HepG2 (cell line): Measurements from ENCODE around the gene IGFLR1. TPM values are rescaled to one million over a fixed set of nuclear protein-coding genes. Genes with fewer than 3 reads are reported as not detected.

Source experiments
- IRF9 ChIP-seq: sonication (generic); formaldehyde crosslinking; IDR thresholded peaks from 2 replicates; pipeline ENCODE4 v1.8.0; 2022; ENCODE audit warnings: missing genetic modification reagents, mild to moderate bottlenecking, borderline replicate concordance
- JDP2 ChIP-seq: sonication (generic); formaldehyde crosslinking; IDR thresholded peaks from 2 replicates; pipeline ENCODE4 v1.8.1; 2022; ENCODE audit warnings: missing genetic modification reagents, borderline replicate concordance
- MTA1 ChIP-seq: sonication (generic); formaldehyde crosslinking; IDR thresholded peaks from 2 replicates; pipeline ENCODE4 v1.4.0; 2020; ENCODE audit warnings: missing genetic modification reagents, mild to moderate bottlenecking, borderline replicate concordance
- MTF1 ChIP-seq: sonication (generic); formaldehyde crosslinking; IDR thresholded peaks from 2 replicates; pipeline ENCODE4 v1.5.0; 2020; ENCODE audit warnings: missing genetic modification reagents
- PHF5A ChIP-seq: IDR thresholded peaks from one replicate; pipeline ENCODE4 v1.6.1; 2018; ENCODE audit warnings: low read depth, missing genetic modification reagents; ENCODE audit not compliant: unreplicated experiment
- ZBED4 ChIP-seq: sonication (generic); formaldehyde crosslinking; IDR thresholded peaks from 2 replicates; pipeline ENCODE4 v1.4.0; 2020; ENCODE audit warnings: missing genetic modification reagents, borderline replicate concordance
- ZBTB7A ChIP-seq: sonication (generic); formaldehyde crosslinking; IDR thresholded peaks from 2 replicates; pipeline ENCODE4 v1.8.0; 2022; ENCODE audit warnings: mild to moderate bottlenecking, missing genetic modification reagents
- ZFP41 ChIP-seq: sonication (generic); formaldehyde crosslinking; IDR thresholded peaks from 2 replicates; pipeline ENCODE4 v1.4.0; 2020; ENCODE audit warnings: mild to moderate bottlenecking, missing genetic modification reagents, borderline replicate concordance
- ZNF18 ChIP-seq: sonication (generic); formaldehyde crosslinking; IDR thresholded peaks from 2 replicates; pipeline ENCODE4 v1.8.0; 2022; ENCODE audit warnings: mild to moderate bottlenecking, missing genetic modification reagents; ENCODE audit not compliant: insufficient replicate concordance
- ZSCAN12 ChIP-seq: sonication (generic); formaldehyde crosslinking; IDR thresholded peaks from 2 replicates; pipeline ENCODE4 v1.9.0; 2021; ENCODE audit warnings: mild to moderate bottlenecking, missing genetic modification reagents
- polyA plus RNA-seq, 8 experiments: library from polyadenylated mRNA; depleted of rRNA in 3 of 8; stranded (reverse) in 7 of 8; unstranded in 1 of 8; fragments of >200 nt; fragmentation: Illumina TruSeq in 4 of 8; extraction: Trizol in 4 of 8; gene quantifications; 2 replicates each; pipeline versions ENCODE4 v1.2.1 to v1.2.3, GENCODE V29; 2011 to 2016; ENCODE audit warnings: low read depth in 4 of 8, missing spikeins in 1 of 8, mixed read lengths in 1 of 8; ENCODE audit not compliant: insufficient read depth in 1 of 8
- total RNA-seq, 5 experiments: library from RNA; depleted of rRNA; stranded (reverse); fragments of >200 nt; fragmentation: Illumina TruSeq; extraction: Trizol; gene quantifications; 2 replicates each; pipeline ENCODE4 v1.2.3, GENCODE V29; 2016; ENCODE audit warnings: low read depth in 1 of 5
- TF ChIP-seq, protein P1 (sequence below): IDR thresholded peaks from 2 replicates; pipeline ENCODE4 v1.4.0; 2020; ENCODE audit warnings: mild to moderate bottlenecking, missing genetic modification reagents
- TF ChIP-seq, protein P2 (sequence below): sonication (generic); formaldehyde crosslinking; IDR thresholded peaks from 2 replicates; pipeline ENCODE4 v1.4.0; 2020; ENCODE audit warnings: missing genetic modification reagents
- TF ChIP-seq, protein P3 (sequence below): sonication (generic); formaldehyde crosslinking; IDR thresholded peaks from 2 replicates; pipeline ENCODE4 v1.9.0; 2022; ENCODE audit warnings: low read depth, missing genetic modification reagents

The IGFLR1 gene
- total and polyA plus RNA-seq, 2 of the 13 experiments (the other 11 are each of a cell fraction or from before 2014, with no cell fraction given): 5.4 to 8.9 TPM

DNA sequence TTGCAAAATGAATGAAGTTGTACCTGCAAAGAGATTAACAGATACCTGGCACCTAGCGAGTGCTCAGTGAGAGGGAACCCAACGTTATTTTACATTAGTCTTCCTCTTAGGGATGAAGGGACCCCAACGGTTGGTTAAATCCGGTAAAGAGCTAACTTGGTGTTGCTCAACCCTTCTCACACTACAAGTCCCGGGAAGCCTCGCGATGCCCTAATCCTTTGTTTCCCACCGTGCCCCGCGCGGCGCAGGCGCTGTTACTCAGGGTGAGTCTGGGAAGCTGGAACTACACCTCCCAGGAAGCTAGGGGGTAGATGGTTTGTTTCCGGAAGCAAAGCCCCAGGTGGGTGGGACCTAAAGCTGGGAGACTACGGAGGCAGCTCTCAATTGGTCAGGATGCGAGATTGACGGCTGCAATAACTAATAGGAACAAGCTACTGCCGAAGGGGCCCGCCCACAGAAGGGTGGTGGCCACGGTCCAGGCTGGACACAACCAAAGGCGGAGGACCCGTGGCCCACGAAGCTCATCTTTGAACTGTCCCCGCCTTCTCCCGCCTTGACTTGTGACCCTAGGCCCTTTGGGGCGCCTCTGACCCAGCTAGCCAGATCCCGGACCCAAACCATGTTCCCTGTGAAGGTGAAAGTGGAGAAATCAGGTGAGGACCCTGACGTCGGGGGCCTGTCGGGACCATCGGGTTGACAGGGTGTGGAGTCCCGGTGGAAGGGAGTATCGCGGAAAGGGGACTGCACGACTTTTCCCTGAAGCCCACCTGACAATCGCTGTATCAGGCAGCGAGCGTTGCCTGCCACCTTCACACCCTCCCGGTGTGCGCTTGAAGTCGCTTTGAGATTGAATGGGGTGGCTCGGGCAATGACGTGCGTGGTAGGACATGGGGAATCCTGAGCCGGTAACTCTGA lies 6.1 kb upstream of the IGFLR1 start, which contains the start of gene LIN37 (continued):
- TF ChIP-seq IRF9 (peak; percentile 32; the same call in 1 of the 2 replicates), ZNF18 (CRISPR knock-in tag) (no peak), MTF1 (no peak), ZSCAN12 (no peak), ZFP41 (no peak), ZBTB7A (peak; percentile 57; the same call in 1 of the 2 replicates), MTA1 (CRISPR knock-in tag) (peak; percentile 55; the same call in 1 of the 2 replicates), PHF5A (no peak), ZBED4 (CRISPR knock-in tag) (peak; percentile 75), JDP2 (CRISPR knock-in tag) (no peak)
- TF ChIP-seq, protein P1, sequence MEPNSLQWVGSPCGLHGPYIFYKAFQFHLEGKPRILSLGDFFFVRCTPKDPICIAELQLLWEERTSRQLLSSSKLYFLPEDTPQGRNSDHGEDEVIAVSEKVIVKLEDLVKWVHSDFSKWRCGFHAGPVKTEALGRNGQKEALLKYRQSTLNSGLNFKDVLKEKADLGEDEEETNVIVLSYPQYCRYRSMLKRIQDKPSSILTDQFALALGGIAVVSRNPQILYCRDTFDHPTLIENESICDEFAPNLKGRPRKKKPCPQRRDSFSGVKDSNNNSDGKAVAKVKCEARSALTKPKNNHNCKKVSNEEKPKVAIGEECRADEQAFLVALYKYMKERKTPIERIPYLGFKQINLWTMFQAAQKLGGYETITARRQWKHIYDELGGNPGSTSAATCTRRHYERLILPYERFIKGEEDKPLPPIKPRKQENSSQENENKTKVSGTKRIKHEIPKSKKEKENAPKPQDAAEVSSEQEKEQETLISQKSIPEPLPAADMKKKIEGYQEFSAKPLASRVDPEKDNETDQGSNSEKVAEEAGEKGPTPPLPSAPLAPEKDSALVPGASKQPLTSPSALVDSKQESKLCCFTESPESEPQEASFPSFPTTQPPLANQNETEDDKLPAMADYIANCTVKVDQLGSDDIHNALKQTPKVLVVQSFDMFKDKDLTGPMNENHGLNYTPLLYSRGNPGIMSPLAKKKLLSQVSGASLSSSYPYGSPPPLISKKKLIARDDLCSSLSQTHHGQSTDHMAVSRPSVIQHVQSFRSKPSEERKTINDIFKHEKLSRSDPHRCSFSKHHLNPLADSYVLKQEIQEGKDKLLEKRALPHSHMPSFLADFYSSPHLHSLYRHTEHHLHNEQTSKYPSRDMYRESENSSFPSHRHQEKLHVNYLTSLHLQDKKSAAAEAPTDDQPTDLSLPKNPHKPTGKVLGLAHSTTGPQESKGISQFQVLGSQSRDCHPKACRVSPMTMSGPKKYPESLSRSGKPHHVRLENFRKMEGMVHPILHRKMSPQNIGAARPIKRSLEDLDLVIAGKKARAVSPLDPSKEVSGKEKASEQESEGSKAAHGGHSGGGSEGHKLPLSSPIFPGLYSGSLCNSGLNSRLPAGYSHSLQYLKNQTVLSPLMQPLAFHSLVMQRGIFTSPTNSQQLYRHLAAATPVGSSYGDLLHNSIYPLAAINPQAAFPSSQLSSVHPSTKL (CRISPR knock-in tag): 0 out of 2 replicates have a peak, but pooled peaks have one; percentile 39
- TF ChIP-seq, protein P2, sequence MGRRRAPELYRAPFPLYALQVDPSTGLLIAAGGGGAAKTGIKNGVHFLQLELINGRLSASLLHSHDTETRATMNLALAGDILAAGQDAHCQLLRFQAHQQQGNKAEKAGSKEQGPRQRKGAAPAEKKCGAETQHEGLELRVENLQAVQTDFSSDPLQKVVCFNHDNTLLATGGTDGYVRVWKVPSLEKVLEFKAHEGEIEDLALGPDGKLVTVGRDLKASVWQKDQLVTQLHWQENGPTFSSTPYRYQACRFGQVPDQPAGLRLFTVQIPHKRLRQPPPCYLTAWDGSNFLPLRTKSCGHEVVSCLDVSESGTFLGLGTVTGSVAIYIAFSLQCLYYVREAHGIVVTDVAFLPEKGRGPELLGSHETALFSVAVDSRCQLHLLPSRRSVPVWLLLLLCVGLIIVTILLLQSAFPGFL (CRISPR knock-in tag): no peak
- TF ChIP-seq, protein P3, sequence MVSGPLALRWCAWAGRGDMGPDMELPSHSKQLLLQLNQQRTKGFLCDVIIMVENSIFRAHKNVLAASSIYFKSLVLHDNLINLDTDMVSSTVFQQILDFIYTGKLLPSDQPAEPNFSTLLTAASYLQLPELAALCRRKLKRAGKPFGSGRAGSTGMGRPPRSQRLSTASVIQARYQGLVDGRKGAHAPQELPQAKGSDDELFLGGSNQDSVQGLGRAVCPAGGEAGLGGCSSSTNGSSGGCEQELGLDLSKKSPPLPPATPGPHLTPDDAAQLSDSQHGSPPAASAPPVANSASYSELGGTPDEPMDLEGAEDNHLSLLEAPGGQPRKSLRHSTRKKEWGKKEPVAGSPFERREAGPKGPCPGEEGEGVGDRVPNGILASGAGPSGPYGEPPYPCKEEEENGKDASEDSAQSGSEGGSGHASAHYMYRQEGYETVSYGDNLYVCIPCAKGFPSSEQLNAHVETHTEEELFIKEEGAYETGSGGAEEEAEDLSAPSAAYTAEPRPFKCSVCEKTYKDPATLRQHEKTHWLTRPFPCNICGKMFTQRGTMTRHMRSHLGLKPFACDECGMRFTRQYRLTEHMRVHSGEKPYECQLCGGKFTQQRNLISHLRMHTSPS: no peak
